Endothelial cell of umbilical vein (primary cell): ENCODE measurements around the gene ZSWIM4.

Experiments
- EZH2 ChIP-seq: IDR thresholded peaks from 2 replicates; pipeline ENCODE4 v1.6.1; 2012; ENCODE audit warnings: borderline replicate concordance, low read depth, mild to moderate bottlenecking, moderate library complexity, low read length, inconsistent platforms; ENCODE audit not compliant: severe bottlenecking
- FOS ChIP-seq: IDR thresholded peaks from 2 replicates; pipeline ENCODE4 v1.6.1; 2011; ENCODE audit warnings: mild to moderate bottlenecking, low read length, moderate library complexity, borderline replicate concordance; ENCODE audit not compliant: insufficient read depth
- GATA2 ChIP-seq: IDR thresholded peaks from 2 replicates; pipeline ENCODE4 v1.7.0; 2011; ENCODE audit warnings: low read depth, mild to moderate bottlenecking, moderate library complexity, mixed read lengths, low read length; ENCODE audit not compliant: insufficient read length, insufficient read depth
- JUN ChIP-seq: IDR thresholded peaks from 2 replicates; pipeline ENCODE4 v1.6.1; 2011; ENCODE audit warnings: borderline replicate concordance, low read depth; ENCODE audit not compliant: insufficient read length, insufficient read depth
- MYC ChIP-seq: IDR thresholded peaks from one replicate; pipeline ENCODE4 v1.6.1; 2011; ENCODE audit warnings: mild to moderate bottlenecking, low read depth, low read length
- POLR2A ChIP-seq: IDR thresholded peaks from 2 replicates; pipeline ENCODE4 v1.6.1; 2012; ENCODE audit warnings: low read depth, mild to moderate bottlenecking, control low read depth, low read length
- POLR2AphosphoS5 ChIP-seq: IDR thresholded peaks from 2 replicates; pipeline ENCODE4 v1.6.1; 2012; ENCODE audit warnings: low read depth, mild to moderate bottlenecking, control low read depth, low read length, moderate library complexity; ENCODE audit not compliant: insufficient read depth
- TF ChIP-seq, protein P1 (sequence below), 2 donors: IDR thresholded peaks; 1 replicate in 1 of 2; 2 replicates in 1 of 2; pipeline ENCODE4 v1.5.1; 2011; ENCODE audit warnings: low read length in 2 of 2, mild to moderate bottlenecking in 2 of 2, moderate library complexity in 2 of 2, control low read depth in 1 of 2, inconsistent platforms in 1 of 2, low read depth in 1 of 2; ENCODE audit not compliant: insufficient read depth in 1 of 2; ENCODE audit errors: extremely low read depth in 1 of 2
- TF ChIP-seq, protein P2 (sequence below): IDR thresholded peaks from 2 replicates; pipeline ENCODE4 v1.6.1; 2011; ENCODE audit not compliant: insufficient read depth, insufficient read length

GRCh38 chr19:13841962-13842290, 46.7 kb downstream of the ZSWIM4 start:
- TF ChIP-seq, protein P1, sequence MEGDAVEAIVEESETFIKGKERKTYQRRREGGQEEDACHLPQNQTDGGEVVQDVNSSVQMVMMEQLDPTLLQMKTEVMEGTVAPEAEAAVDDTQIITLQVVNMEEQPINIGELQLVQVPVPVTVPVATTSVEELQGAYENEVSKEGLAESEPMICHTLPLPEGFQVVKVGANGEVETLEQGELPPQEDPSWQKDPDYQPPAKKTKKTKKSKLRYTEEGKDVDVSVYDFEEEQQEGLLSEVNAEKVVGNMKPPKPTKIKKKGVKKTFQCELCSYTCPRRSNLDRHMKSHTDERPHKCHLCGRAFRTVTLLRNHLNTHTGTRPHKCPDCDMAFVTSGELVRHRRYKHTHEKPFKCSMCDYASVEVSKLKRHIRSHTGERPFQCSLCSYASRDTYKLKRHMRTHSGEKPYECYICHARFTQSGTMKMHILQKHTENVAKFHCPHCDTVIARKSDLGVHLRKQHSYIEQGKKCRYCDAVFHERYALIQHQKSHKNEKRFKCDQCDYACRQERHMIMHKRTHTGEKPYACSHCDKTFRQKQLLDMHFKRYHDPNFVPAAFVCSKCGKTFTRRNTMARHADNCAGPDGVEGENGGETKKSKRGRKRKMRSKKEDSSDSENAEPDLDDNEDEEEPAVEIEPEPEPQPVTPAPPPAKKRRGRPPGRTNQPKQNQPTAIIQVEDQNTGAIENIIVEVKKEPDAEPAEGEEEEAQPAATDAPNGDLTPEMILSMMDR (IDR thresholded peaks at IDR 0.05; ENCODE audit: extremely low read depth in 1 of 2, insufficient read depth in 1 of 2, low read depth in 1 of 2, low read length in 2 of 2), result no peak
- TF ChIP-seq EZH2 (no peak), POLR2AphosphoS5 (no peak), POLR2A (no peak), FOS (no peak), MYC (no peak), JUN (no peak), GATA2 (no peak)
- TF ChIP-seq, protein P2, sequence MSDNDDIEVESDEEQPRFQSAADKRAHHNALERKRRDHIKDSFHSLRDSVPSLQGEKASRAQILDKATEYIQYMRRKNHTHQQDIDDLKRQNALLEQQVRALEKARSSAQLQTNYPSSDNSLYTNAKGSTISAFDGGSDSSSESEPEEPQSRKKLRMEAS, result no peak
